ENCODE data around the gene DIO2.

The DIO2 gene

DNA sequence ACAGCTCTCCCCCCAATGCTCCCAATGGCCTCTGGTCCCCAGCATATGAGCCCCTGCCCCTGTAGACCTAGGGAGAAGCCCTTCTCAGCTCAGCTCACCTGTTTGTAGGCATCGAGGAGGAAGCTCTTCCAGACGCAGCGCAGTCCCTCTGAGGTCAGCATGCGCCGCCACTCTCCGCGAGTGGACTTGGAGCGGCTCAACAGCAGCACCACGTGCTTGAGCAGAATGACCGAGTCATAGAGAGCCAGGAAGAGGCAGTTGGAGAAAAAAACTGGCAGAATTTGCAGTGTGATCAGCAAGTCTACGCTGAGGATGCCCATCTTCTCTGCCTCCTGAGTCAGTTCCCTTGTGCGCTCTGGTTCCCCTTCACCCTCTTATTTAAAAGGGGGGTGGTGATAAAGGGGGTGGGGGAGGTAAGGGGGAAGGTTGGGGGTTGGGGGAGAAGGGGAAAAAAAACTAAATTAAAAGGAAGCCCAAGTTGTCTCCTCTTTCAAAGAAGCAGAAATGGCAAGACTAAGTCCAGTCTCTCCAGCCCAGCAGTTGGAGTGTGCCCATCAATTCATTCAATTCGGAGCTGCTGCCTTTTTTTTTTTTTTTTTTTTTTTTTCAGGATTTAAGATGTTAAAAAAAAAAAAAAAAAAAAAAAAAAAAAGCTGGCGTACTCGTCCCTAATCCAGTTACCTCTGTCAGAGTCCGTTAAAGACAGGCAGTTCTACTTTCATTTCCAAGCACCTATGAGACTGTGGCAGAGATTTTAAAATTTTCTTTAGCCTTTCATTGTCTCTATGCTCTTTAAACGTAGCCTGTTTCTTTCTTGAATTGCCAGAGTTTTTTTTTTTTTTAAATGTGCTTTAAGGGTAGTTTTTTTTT lies at the start of gene DIO2:
Gene DIO2, minus strand, starts transcription at position 352 of the 870 bp plus-strand sequence. Its CDS starts 32 bp downstream, at position 320.
- no peak for DNase-seq

DNA sequence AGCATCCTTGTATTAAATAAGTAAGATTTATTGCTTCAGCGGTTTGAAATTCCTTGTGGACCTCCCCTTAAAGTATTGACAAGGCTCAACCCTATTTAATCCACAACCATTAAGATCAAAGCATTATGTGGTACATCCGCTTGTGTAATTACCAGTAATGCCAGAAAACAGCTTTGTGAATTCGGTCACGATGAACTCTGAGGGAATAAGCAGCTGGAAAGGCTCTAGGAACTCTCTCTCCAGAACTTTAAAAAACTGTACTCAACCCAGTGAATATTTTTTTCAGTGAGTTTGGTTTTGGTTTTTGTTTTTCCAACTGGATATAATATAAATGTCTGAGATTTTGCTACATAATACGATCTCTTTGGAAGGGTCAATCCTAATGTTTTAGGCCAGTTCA lies 49.3 kb upstream of the DIO2 start:
- DNase-seq: no peak

DNA sequence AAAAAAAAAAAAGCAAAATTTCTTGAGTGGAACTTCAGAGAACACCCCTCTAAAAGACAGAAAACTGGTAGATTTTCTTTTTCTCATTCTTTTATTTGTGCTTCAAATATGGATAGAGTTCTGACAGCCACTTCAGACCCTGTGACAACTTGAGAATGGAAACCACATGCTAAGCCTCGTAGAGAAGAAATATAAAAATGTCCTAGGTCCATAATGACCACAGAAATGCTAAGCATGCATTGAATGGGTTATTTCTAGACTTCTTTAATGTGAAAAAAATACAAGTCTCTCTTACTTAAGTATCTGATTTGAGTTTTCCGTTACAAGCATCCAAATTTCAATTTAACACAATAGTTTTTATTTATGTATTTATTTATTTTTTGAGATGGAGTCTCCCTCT lies 28.3 kb upstream of the DIO2 start:
- no peak for DNase-seq

DNA sequence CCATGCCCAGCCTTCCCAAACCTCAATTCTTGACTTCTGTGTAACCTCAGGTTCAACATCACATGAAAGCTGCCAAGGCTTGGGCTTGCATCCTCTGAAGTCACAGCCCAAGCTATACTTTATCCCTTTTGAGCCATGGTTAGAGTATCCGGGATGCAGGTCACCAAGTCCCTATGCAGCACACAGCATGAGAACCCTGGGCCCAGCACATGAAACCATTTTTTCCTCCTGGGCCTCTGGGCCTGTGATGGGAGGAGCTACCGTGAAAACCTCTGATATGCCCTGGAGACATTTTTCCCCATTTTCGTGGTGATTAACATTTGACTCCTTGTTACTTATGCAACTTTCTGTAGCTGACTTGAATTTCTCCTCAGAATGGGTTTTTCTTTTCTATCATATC lies 25.8 kb upstream of the DIO2 start:
- DNase-seq: no peak

DNA sequence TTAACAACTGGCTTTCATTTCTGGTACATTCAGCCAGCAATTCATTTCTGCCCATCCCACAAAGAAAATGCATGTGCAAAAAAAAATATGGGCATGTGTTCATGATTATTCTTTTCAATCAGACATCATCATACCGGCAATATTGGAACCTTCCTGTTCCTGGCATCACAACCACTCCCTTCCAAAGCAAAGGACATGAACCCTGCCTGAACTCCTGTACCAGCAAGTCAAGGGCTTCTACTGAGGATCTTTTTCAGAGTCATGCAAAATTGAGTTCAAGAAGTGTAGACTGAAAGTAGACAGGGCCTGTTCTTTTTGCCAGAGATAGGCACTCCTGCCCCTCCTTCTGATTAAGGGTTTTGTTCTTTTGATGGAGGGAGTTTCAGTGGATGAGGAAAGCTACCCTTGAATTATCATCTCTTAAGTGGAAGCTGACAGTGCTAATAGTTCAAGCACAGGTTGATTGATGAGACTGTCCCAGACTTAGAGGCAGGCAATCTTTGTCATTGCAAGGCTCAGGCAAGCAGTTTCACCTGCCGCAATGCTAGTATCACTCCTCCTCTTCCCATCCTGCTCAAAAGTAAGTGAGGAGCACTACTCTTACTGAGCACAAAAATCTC lies 22.3 kb upstream of the DIO2 start:
- DNase-seq: no peak

DNA sequence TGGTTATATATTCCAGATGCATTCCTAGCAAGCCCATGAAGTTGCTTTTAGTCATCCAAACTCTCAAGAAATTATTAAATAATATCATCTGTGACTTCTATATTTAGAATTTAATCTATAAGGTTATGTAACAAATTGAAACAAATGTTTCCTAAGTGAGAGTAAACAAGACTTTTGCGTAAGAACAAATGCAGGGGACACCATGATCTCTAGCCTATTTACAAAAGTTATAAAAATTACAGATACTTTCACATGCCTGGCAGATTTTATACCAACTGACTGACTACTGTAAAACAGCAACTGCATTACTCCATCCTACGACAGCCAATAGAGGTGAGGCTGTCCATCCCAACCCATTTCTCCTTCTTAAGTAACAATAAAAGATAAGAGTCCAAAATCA lies 20.4 kb upstream of the DIO2 start:
- no peak for DNase-seq

DNA sequence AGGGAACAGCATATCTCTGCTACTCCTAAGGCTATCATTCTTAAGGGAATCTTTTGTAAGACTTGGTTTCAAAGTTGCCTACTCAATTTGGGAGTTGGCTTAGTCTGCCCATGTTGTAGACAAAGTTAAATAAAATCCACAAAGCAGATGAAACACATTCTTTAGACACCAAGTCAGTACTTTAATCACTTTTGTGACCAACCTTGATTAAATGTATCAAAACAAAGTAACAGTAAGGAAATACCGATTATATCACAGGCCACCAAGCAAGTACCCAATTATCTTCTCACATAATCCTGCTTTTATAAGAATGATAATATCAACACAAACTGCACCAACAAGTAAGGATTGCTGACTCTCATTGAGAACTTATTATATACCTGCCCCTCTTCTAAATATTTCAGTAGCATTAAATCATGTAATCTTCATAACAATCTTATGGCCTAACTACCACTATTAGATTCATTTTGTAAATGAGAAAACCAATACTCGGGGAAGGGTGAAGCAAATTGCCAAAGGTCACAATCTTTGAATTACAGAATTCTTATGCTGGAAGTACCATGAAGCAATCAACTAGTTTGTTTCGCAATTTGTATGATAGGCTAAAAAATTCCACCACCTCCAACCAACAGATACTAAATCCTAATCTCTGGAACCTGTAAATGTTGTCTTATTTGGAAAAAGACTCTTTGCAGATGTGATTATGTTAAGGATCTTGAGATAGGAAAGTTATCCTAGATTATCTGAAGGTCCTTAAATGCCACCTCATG lies 12.6 kb upstream of the DIO2 start:
- no peak for DNase-seq

DNA sequence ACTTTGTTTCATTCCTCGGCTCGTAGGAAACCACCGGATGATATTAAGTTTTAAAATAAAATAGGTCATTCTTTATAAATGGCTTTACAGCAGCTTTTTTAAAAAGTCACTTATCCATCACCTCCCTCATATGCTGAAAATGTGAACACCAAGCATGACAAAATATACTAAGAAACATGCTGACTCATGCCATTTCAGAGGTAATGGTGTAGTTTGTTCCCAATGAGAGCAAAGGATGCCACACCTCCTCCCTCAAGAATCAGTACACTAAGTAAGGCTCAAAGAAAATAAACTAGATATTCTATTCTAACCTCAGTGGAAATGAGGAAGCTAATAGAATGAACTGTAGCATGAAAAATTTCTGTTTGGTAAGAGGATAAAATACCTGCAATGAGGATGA lies 5.5 kb upstream of the DIO2 start:
- DNase-seq: no peak

DNA sequence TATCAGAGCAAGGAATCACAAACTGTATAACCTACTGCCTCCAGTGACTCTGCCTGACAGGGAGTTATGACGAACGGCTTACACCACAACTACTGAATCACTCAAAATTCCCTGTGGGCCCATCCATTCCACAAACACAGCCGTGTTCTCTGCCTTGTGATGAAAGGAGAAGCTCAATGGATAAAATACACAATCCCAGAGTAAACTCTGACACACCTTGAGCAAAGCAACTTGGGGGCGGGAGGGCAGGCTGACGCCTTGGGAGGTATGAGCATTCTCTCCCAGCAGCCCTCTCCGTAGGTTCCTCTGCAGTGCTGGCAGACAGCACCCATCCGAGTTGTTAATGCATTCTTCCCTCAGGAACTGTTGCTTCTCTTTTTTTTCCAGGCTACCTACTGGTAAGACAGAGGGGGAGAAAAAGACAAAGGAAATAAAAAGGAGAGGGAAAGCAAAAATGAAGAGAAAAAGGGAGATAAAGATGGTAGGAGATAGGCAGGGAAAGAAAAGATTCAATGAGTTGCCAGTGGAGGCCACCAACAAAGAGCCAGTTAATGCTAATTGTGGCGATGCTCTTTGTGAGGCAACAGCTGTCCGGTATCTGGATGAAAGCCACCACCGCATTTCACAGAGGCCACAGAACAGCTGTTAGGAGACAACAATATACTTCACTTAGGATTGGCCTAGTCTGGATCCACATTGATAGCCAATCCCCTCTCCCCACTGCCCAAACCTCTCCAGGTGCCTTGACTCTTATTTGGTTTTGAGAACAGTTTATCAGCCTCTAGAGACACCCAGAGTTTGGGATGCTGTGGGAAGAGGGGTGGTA lies 4.7 kb upstream of the DIO2 start:
- no peak for DNase-seq

DNA sequence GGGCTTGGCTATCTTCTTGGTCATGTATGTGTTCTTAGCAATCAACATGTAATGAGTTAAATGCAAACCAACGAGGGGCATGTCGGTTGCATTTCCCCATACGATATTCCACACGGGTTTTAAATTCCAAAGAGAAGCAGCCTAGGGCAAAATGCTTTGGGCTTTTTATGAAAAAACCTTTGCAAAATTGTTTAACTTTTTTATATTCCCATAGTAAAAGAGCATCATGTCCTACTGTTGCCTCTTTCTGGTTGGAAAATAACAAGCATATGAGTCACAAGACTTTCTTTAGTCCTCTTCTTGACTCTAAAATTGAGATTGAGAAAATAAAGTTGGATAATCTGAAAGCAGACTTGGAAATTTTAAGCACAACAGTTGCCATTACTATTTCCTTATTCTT lies 3.8 kb upstream of the DIO2 start:
- no peak for DNase-seq

DNA sequence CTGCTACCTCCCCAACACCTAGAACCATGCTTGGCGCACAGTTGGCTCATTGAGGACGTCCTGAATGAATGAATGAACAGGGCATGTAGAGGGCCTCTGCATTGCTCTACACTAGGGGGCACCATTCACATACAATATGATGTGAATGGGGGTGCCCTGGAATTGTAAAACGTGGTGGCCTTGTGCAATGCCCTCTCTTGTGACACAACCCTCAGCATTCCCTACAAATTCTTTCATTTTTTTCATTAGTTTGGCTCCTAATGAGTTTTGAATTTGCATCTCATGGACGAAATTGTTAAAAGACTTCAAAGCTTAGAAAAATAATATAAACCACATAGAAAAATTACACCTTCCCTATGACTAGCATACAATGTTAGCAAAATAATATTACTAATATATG lies 2.3 kb upstream of the DIO2 start:
- DNase-seq: no peak

DNA sequence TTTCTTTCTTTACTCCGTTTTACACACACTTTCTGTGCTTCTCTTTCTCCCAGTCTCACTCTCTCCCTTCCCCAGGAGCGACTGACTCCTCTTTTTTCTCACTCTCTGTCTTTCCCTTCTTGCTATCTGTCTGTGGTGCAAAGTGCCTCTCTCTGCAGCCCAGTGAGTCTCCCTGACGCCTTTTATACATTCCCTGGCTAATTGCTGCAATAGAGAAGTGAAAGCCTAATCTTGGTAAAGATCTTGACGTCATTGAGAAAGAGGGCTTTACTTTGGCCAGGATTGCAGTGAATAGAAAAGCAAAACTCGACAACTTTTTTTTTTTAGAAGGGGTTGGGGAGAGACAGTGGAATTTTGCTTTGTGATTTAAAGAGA lies 706 bp upstream of the DIO2 start:
- no peak for DNase-seq

DNA sequence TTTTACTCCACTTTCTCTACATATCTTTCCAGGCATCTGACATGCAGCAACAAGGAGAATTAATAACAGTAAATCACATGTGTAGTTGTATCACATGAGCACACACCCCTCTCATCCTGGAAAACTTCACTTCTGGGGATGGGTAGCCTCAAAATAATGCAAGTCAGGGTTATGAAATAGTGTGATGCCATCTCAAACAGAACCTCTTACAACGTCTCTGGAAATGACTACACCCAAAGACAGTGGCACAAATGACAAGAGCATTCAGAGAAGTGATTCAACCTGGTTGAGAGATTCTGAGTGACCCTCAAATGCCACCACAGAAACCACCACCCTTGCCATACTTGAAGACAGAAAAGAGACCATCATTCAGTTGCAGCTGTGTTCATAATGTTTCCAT lies 2.8 kb downstream of the DIO2 start:
- no peak for DNase-seq

DNA sequence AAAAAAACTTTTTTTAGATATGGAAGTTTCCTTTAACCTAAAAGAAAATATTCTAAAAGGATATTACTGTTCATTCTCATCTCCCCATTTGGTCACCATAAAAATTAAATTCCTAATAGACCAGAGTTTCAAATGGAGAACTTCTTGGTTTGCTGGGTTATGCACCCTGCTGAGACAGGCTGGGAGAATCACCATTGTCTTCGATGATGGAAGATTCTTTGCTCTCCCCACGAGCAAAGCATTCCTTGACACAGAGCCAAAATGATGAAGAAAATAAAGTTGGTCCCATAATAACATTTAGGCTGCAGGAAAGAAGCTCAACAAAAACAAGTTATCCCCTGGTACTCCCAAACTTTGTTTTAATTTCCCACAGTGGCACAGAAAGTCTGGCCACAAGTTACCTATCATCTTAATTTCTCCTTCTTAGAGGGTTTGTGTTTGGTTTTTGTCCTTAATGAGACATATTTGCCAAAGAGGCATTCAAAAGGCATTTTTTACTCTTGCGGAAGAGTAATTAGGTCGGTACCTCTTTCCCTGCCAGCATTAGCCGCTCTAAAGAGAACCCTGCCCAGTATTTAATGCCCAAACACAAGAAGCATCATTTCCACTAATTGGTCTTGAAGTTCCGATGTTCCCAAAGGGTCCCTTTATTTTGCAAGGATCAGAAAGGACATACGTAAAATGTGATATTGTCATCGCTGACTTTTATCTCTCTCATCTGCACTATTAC lies 4.8 kb downstream of the DIO2 start:
- DNase-seq: no peak

DNA sequence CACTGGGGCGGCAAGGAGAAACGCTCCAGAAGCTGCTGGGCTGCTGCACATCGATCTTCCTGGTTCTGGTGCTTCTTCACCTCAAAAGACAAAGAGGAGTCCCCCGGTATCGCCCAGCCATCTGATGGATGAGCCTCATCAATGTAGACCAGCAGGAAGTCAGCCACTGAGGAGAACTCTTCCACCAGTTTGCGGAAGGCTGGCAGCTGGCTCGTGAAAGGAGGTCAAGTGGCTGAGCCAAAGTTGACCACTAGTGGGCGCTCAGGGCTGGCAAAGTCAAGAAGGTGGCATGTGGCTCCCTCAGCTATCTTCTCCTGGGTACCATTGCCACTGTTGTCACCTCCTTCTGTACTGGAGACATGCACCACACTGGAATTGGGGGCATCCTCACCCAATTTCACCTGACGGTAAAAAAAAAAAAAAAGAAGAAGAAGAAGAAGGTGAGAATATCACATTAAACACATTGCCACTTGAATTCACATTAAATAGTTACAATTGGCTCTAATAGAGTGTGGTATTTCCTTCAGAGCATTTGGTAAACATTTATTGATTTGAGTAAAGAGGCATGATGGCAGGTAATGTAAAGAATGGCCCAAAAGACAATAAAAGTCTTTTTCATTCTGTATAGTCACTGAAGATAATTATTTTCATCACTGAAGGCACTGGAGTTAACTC lies 8.3 kb downstream of the DIO2 start:
- DNase-seq: no peak

DNA sequence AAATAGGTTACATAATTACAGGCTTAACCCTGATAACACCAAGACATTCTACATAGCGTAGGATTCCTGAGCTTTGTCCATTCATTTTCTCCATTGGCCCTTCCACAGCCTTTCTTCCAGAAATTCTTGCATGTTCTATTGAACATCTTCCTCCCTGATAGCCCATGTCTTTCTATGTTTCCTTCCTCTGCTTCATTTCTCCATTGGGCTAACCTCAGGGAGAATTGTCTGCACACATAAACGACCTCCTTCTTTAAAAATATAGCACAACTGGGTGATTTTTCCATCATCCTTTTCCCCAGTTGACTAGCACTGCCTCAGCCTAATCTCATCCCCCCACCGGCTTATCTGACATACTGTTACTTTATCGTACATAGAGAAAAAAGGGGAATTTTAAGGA lies 11.2 kb downstream of the DIO2 start:
- DNase-seq: no peak

DNA sequence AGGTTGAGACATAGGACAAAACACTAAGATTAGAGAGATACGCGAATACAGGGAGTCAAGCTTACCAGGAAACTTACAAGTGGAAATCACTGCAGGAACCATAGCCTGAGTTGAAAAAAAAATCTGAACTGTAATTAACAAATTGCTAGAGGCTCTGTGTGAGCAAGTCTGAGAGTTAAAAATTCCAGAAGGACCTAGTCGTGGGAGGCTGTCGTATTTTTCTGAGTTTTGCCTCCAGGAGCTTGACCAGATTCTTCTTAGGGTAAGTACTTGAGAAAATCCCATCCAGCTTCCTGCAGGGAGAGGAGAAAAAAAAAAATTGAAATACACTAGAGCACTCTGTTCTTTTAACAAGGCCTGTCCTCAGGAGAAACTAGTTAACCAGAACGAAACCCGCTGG lies 22.7 kb downstream of the DIO2 start:
- no peak for DNase-seq

DNA sequence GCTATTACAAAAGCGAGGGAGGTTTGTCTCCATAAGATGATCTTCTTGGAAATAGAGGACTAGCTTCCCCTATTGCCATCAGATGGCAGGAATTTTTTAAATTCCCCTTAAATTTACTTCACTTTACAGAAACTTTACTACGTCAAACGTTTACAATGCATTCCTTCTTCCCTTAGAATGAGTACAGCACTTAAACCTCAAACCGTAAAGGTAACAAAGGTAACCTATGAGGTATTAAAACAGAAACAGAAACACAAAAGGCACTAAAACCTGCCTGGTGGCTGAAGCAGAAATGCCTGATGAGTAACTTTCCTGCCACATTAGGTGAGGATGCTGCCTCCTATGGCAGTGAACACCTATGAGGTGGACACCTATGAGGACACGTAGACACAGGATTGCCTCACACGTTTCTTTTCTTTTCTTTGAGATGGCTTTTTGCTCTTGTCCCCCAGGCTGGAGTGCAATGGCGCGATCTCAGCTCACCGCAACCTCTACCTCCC lies 25.0 kb downstream of the DIO2 start:
- DNase-seq: no peak

DNA sequence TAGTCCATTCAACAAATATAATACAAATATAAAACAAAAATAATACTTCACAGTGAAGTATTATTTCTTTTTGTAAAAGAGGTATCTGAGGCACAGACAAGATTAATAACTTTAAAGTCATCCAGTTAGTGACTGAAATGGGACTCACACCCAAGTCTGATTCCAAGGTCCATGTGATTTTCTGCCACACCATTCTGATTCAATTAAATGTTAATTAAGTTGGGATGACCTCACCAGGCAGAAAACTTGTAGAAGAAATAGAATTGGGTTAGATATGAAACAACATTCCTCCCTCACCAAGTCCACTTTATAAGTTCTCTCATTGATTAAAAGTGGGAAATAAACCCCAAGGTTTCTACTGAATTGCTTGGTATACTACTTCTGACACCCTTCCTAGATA lies 34.4 kb downstream of the DIO2 start:
- no peak for DNase-seq

DNA sequence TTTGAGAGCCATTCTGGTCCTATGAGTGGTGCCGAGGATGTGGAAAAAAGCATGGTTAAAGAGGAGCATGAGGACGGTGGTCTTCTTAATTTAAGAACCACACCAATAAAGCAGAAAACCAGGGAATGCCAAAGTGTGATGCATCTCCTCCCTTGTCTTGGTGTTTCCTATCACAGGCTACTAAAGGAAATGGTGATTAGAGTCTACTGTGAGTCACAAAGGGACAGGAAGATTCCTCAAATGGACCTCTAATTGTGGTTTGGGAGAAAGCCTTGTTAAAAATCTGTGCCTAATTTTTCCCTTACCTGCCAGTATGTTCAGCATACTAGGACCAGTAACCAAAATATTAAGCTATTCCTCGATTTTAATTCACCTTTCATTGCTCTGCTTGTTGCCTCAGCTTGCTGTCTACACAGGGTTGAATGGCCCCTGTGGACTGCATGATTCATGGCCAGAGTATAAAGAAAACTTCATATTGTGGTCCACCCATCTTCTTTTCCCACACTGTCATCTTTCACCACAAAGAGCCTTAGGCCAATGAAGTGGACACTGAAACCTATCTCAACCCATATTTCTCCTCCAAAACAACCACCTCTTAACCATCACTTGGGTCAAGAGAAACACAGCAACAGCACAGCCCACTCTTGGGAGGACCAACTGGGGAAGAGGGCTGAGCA lies 38.8 kb downstream of the DIO2 start:
- DNase-seq: no peak
